ENCODE measurements around the gene P4HA2.

- TF ChIP-seq, protein P1, sequence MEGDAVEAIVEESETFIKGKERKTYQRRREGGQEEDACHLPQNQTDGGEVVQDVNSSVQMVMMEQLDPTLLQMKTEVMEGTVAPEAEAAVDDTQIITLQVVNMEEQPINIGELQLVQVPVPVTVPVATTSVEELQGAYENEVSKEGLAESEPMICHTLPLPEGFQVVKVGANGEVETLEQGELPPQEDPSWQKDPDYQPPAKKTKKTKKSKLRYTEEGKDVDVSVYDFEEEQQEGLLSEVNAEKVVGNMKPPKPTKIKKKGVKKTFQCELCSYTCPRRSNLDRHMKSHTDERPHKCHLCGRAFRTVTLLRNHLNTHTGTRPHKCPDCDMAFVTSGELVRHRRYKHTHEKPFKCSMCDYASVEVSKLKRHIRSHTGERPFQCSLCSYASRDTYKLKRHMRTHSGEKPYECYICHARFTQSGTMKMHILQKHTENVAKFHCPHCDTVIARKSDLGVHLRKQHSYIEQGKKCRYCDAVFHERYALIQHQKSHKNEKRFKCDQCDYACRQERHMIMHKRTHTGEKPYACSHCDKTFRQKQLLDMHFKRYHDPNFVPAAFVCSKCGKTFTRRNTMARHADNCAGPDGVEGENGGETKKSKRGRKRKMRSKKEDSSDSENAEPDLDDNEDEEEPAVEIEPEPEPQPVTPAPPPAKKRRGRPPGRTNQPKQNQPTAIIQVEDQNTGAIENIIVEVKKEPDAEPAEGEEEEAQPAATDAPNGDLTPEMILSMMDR (IDR thresholded peaks at IDR 0.05): no peak
- TF ChIP-seq EP300 (IDR thresholded peaks at IDR 0.05): no peak
Measured at GRCh38 chr5:132143148-132143547, 84.5 kb downstream of the P4HA2 start.
